ENCODE data around the gene TFIP11.

Gene TFIP11

GRCh38 chr22:26512149-26512793 lies at the start of gene TFIP11:
Gene TFIP11 (minus strand): TSS chr22:26512473. CDS start chr22:26510272, 2,201 bp downstream.
- peak; percentile 52 for DNase-seq (ENCODE audit: low read depth)

- no peak for DNase-seq (ENCODE audit: low read depth)
Observed at GRCh38 chr22:26561756-26562417, 49.6 kb upstream of the TFIP11 start.

GRCh38 chr22:26559961-26560575 lies 47.8 kb upstream of the TFIP11 start:
- no peak for DNase-seq (ENCODE audit: low read depth)

- DNase-seq (ENCODE audit: low read depth) = no peak
Observed at GRCh38 chr22:26558248-26558895, 46.1 kb upstream of the TFIP11 start.

- no peak for DNase-seq (ENCODE audit: low read depth)
Observed at GRCh38 chr22:26556904-26557303, 44.6 kb upstream of the TFIP11 start.

GRCh38 chr22:26555478-26555877 lies 43.2 kb upstream of the TFIP11 start:
- DNase-seq (ENCODE audit: low read depth) = no peak

- no peak for DNase-seq (ENCODE audit: low read depth)
Observed at GRCh38 chr22:26554956-26555355, 42.7 kb upstream of the TFIP11 start.

GRCh38 chr22:26553056-26553752 lies 40.9 kb upstream of the TFIP11 start:
- DNase-seq (ENCODE audit: low read depth) = peak; percentile 76

GRCh38 chr22:26552466-26552865 lies 40.2 kb upstream of the TFIP11 start:
- no peak for DNase-seq (ENCODE audit: low read depth)

- no peak for DNase-seq (ENCODE audit: low read depth)
Observed at GRCh38 chr22:26551568-26551967, 39.3 kb upstream of the TFIP11 start.

GRCh38 chr22:26550498-26551033 lies 38.3 kb upstream of the TFIP11 start:
- peak; percentile 91 for DNase-seq (ENCODE audit: low read depth)

GRCh38 chr22:26549902-26550497 lies 37.7 kb upstream of the TFIP11 start:
- no peak for DNase-seq (ENCODE audit: low read depth)

- DNase-seq (ENCODE audit: low read depth) = no peak
Observed at GRCh38 chr22:26548984-26549383, 36.7 kb upstream of the TFIP11 start.

GRCh38 chr22:26548303-26548702 lies 36.0 kb upstream of the TFIP11 start:
- no peak for DNase-seq (ENCODE audit: low read depth)

- no peak for DNase-seq (ENCODE audit: low read depth)
Observed at GRCh38 chr22:26547837-26548236, 35.6 kb upstream of the TFIP11 start.

GRCh38 chr22:26547426-26547825 lies 35.2 kb upstream of the TFIP11 start:
- no peak for DNase-seq (ENCODE audit: low read depth)

GRCh38 chr22:26546282-26546681 lies 34.0 kb upstream of the TFIP11 start:
- no peak for DNase-seq (ENCODE audit: low read depth)

- no peak for DNase-seq (ENCODE audit: low read depth)
Observed at GRCh38 chr22:26545827-26546226, 33.6 kb upstream of the TFIP11 start.

GRCh38 chr22:26545385-26545784 lies 33.1 kb upstream of the TFIP11 start:
- no peak for DNase-seq (ENCODE audit: low read depth)

- DNase-seq (ENCODE audit: low read depth) = no peak
Observed at GRCh38 chr22:26544489-26544888, 32.2 kb upstream of the TFIP11 start.

- DNase-seq (ENCODE audit: low read depth) = no peak
Observed at GRCh38 chr22:26542831-26543230, 30.6 kb upstream of the TFIP11 start.

Measured in HS-5 (cell line).